Skeletal muscle cell (primary cell): ENCODE results near the gene FSCN2.
"Not testable (repeated sequence)": the region's sequence is repeated elsewhere in the genome, so short reads cannot be mapped to it uniquely, and the experiment has no call there.

Source experiments
- DNase-seq: peaks from one replicate; pipeline ENCODE4 v3.0.0-alpha.2; 2010; ENCODE audit warnings: low read depth
- H3K4me3 ChIP-seq: 2 replicates; pipeline ENCODE4 v1.5.1; 2011; ENCODE audit warnings: low read depth, mild to moderate bottlenecking, control low read depth, low read length, moderate library complexity

Gene FSCN2

DNA sequence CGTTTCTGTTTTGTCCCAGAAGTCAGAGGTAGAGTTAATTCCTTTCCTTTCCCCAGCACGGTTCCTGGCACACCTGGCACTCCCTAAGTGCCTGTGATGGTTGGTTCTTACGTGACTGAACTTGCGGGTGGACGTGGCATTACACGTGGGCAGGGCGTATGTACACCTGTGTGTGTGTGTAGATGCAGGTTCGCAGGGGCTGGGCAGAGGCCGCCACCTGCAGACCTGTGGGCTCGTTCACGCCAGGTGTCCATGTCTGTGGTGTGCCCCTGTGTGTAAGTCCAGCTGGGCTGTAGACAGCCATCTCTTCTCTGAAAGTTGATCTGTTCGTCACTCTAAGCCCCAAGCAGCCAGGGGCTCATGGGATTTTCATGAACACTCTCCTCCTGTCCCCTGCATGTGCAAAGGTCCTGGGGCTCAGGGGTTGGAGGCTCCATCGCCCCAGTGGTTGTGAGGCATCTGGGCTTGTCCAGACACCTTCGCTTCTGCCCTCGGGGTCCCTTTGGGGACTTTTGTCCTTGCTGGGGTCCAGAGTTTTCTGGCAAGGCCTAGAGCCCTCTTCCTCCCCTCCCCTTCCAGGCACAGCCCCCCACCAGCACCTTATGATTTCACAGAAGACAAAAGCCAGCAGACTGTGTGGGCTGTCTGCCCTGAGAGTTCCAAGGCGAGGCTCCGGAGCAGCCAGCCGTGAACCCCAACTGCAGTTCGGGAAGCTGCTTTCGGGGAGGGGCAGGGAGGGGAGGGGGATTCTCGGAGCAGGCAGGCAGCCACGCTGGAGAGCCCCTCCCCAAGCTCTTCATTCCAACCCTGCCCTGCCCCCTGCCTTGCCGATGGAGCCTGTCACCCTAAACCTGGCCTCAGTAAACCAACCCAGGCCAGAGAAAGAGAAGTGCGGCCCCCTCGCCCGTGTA lies 5.4 kb upstream of the FSCN2 start:
- H3K4me3 ChIP-seq: no peak overlapping the region
- no peak for DNase-seq

DNA sequence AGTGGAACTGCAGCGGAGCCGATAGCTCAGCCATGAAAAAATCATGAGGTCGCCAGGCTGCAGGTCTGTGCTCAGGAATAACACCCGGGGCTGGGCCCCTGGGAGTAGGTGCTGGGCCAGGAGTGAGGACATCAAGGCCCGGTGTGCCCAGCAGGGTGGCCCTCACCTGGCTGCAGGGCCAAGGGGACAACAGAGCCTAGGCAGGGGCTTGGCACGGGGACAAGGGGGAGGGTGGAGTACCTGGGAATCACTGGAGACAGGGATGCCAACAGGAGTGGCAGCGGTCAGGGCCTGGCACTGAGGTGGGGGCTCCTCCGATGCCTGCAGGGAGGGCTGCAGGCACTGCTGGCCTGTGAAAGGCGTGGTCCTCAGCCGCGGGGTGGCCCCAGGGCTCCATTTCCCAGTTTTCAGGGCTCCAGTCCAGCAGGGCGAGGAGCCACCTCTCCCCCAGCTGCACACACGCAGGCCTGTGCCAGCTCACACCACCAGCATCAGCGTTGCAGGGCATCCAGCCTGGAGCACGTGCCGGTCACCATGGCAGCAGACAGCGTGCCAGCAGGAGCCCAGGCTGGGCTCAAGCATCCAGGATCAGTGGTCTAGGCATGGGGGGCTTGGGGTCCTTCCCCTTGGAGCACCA lies 4.7 kb upstream of the FSCN2 start:
- no peak overlapping the region for H3K4me3 ChIP-seq
- DNase-seq: no peak

DNA sequence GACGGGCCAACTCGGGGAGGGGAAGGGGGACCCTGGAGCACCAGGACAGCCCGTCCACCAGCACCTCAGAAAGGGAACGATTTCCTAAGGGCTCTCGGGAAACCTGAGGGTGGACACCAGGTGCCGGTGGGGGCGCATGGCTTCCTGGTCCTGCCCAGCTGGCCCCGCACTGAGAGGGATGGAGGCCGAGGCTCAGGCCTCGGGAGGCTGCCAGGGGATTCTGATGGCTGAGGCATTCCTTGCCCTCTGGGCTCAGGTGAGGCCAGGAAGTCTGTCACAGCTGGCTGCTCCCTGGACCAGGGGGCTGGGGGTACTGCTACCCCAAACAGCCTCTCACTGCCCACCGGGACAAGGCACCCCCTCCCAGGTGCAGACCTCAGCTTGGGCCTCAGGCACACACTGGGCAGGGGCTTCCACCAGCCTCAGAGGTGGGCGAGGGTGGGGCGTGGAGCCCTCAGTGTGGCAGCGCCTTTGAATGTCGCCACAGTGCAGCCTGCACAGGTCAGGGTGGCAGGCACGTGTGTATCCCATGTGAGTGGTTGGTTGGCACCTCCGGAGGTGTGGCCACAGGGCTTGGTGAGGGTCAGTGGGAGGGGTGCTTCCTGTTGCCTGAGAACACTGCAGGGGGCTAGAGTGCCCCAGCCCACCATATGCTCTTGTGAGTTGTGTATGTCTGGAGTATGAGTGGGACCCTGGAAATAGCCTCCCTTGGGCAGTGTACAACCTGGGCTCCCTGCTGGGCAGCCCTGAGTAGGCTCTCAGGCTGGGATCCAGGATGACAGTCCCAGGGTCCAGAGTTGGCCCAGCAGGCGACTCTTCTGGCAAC lies 3.9 kb upstream of the FSCN2 start:
- H3K4me3 ChIP-seq: no peak overlapping the region
- no peak for DNase-seq

DNA sequence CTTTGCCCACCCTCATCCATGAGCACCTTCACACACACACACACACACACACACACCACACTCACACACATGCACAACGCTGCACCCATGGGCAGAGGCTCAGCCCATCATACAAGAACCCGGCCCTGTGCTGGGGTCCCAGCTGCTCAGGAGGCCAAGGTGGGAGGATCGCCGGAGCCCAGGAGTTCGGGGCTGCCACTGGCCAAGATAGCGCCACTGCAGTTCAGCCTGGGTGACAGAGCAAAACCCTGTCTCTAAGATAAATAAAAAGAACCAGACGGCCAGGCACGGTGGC lies 3.4 kb upstream of the FSCN2 start:
- DNase-seq: no peak

DNA sequence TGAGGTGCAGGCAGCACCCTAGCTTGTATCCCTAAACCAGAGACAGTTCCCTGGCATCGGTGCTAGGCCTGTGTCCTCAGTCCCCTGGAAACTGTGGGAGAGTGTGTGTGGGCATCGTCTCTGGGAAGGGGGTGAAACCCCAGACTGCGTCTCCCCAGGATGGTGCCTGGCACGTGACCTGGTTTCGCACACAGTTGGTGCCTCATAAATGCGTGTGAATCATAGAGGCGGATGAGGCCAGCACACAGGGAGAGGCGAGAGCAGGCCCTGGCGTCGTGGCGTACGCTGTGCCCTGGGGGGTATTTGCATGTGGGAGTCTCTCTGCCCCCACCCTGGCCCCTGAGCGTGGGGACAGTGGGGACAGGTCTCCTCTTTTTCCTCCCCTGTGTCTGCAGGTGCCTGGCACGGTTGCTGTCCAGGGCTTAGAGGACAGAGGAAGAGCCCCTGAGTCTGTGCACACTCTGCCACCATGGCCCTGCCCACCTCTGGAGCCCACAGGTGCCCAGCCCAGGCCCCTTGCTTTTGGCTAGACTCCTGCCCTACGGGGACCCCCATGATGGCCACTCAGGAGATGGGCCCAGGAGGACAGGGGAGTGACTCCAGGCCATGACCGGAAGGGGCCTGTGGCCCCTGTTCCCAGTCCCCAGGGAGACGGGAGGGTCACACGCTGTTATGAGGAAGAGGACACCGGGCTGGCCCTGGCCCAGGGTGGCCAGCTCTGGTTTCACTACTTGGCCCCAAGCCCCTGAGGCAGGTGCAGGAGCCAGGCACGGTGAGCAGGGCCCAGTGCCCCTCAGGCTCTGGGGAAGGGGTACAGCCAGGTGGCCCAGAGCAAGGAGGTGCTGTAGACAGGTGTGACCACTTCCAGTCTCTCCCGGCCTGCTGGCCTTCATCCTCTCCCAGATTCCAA lies 1.3 kb upstream of the FSCN2 start:
- no peak for DNase-seq
- no peak overlapping the region for H3K4me3 ChIP-seq

More for the DNA sequence above, 3.4 kb upstream of the FSCN2 start:
- no peak overlapping the region for H3K4me3 ChIP-seq

DNA sequence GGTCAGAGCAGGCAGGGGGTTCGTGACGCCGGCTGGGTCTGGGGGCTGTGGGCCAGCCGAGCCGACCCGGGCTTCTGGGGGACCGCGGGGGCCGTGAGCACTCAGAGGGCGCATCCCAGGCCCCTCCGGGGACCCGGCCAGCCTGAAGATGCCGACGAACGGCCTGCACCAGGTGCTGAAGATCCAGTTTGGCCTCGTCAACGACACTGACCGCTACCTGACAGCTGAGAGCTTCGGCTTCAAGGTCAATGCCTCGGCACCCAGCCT lies 140 bp downstream of the FSCN2 start:
- H3K4me3 ChIP-seq: no peak overlapping the region
- DNase-seq: no peak

DNA sequence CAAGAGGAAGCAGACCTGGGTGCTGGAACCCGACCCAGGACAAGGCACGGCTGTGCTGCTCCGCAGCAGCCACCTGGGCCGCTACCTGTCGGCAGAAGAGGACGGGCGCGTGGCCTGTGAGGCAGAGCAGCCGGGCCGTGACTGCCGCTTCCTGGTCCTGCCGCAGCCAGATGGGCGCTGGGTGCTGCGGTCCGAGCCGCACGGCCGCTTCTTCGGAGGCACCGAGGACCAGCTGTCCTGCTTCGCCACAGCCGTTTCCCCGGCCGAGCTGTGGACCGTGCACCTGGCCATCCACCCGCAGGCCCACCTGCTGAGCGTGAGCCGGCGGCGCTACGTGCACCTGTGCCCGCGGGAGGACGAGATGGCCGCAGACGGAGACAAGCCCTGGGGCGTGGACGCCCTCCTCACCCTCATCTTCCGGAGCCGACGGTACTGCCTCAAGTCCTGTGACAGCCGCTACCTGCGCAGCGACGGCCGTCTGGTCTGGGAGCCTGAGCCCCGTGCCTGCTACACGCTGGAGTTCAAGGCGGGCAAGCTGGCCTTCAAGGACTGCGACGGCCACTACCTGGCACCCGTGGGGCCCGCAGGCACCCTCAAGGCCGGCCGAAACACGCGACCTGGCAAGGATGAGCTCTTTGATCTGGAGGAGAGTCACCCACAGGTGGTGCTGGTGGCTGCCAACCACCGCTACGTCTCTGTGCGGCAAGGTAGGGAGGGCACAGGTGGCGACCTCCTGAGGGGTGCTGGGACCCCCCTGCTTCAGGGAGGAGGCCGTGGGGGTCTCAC lies 667 bp downstream of the FSCN2 start:
- DNase-seq: no peak

DNA sequence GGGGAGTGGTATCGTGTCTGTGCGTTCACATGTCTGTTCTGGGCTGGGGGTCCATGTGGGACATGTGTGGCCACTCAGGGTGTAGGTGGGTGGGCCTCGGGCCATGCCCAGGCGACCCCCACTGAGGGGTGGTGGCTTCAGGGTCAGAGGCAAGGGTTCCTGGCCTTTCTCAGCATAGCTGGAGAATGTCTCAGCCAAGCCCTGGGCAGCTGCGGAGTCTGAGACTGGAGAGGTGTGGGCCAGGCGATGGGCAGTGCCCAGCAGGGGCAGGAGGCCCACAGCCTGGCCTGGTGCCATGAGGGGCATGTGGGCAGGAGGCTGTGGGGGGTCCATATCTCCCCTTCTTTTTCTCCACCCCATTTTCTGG lies 1.2 kb downstream of the FSCN2 start:
- no peak overlapping the region for H3K4me3 ChIP-seq
- no peak for DNase-seq

More for the DNA sequence above, 667 bp downstream of the FSCN2 start:
- no peak overlapping the region for H3K4me3 ChIP-seq

DNA sequence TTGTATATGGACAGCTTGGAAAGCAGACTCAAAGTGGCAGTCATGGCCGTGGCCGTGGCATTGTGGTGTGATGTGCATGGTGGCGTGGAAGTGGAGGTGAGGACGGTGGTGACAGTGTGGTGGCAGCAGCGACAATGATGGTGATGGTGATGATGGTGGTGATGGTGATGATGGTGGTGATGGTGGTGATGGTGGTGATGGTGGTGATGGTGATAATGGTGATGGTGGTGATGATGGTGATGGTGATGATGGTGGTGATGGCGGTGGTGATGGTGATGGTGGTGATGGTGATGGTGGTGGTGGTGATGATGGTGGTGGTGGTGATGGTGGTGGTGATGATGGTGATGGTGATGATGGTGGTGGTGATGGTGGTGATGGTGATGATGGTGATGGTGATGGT lies 2.8 kb downstream of the FSCN2 start:
- DNase-seq, H3K4me3 ChIP-seq: not testable (repeated sequence)

DNA sequence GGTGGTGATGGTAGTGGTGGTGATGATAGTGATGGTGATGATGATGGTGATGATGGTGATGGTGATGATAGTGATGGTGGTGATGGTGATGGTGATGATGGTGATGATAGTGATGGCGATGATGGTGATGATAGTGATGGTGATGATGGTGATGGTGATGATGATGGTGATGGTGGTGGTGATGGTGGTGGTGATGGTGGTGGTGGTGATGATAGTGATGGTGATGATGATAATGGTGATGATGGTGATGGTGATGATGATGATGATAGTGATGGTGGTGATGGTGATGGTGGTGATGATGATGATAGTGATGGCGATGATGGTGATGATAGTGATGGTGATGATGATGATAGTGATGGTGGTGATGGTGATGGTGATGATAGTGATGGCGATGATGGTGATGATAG lies 3.8 kb downstream of the FSCN2 start:
- DNase-seq, H3K4me3 ChIP-seq: not testable (repeated sequence)

DNA sequence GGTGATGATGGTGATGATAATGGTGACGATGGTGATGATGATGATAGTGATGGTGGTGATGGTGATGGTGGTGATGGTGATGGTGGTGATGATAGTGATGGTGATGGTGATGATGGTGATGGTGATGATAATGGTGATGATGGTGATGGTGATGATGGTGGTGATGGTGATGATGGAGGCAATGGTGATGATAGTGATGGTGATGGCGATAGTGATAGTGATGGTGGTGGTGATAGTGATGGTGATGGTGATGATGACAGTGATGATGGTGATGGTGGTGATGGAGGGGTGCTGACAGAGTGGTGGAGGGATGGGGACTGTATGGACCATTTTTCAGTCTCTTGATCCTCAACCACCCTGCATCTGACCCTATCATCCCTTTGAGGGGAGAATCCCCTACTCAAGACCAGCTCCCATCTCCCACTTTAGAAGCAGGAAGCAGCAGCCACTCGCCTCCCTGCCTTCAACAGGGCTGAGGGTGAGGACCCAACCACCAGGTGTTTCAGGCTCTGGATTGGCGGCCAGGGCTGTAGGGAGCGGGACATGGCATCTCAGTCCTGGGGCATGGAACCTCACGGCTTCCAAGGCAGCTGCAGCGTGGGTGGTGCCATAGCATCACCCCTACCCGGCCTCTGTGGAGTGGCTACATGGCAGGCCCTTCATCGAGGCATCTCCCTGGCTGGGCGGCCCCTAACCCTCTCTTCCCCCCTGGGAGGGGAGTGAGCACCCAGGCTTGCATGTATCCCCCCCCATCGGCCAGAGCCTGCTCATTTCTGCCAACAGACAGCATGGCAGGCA lies 4.5 kb downstream of the FSCN2 start:
- DNase-seq: no peak
- H3K4me3 ChIP-seq: no peak overlapping the region

DNA sequence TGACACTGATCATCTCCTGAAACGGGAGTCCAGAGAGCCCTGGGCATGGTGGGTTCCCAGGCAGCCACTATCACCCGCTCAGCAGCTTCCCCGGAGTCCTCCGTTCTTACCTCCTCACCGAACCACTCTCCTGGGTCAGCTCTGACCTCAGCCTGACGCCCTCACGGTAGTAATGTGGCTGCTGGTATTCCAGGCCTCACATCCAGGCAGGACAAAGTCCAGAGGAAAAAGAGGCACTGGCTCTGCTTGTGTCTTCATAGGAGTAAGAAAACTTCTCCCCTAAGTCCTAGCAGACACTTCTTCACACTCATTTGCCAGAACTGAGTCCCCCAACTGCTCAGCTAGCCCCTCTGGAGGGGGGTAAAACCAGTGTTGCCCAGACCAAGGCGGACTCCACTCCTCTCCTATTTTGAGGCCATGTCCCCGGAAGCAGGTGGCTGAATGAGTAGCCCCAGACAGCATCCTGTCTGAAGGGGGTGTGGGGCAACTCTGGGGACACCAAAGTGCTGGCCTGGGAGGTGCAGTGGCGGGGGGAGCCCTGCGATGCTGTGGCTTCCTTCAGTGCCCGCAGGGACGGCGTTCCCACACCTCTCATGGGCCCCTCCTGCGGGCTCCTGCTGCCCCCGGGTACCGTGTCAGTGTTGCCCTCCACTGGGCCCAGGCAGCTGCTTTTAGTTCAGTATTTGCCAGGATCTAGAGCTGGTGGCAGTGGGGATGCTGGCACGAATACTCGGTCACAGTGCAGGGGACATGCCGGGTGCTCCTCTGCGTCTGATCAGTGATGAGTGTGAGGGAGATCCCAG lies 5.4 kb downstream of the FSCN2 start:
- H3K4me3 ChIP-seq: no peak overlapping the region
- DNase-seq: no peak

DNA sequence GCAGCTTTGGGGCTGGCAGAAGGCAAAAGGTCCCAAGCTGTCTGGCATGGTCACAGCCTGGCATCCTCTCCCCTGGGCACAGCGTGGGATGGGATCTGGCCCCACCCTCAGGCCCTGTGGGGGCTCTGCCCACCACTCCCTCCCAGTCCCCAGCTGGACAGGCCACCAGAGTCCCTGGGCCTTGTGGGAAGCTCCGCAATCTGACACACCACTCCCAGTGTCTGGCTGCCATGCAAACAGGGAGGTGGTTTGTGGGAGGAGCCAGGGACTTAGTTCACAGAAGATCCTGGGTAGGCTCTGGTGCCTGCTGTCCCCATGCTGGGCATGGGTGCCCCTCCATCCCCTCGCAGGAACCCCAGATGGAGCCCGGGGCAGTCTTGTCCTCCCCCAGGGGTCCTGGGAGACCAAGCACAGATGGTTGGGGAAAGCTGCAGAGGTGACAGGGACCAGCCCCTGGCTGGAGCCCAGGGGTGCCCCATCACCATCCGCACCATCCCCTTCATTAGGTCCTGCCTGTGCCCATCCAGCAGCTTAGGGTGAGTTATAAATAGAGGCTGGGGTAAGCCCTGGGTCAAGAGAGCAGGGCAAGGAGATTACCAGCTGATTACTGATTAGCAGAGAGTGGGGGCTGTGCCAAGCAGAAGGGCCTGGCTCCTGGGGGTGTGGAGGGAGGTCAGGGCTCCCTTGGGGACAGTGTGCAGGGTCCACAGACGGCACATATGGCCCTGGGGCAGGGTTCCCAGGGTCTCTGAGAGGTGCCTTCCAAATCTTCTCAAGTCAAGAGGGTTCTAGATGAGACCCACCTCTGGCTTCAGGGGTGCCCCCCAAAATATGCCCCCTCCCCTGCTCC lies 6.2 kb downstream of the FSCN2 start:
- DNase-seq: no peak
- no peak overlapping the region for H3K4me3 ChIP-seq

DNA sequence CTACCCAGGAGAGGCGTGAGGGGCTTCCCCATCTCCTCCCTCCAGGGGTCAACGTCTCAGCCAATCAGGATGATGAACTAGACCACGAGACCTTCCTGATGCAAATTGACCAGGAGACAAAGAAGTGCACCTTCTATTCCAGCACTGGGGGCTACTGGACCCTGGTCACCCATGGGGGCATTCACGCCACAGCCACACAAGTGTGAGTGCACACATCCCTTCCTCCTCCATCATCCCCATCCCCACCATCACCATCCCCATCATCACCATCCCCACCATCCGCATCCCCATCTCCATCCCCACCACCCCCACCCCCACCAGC lies 6.8 kb downstream of the FSCN2 start:
- H3K4me3 ChIP-seq: no peak overlapping the region

DNA sequence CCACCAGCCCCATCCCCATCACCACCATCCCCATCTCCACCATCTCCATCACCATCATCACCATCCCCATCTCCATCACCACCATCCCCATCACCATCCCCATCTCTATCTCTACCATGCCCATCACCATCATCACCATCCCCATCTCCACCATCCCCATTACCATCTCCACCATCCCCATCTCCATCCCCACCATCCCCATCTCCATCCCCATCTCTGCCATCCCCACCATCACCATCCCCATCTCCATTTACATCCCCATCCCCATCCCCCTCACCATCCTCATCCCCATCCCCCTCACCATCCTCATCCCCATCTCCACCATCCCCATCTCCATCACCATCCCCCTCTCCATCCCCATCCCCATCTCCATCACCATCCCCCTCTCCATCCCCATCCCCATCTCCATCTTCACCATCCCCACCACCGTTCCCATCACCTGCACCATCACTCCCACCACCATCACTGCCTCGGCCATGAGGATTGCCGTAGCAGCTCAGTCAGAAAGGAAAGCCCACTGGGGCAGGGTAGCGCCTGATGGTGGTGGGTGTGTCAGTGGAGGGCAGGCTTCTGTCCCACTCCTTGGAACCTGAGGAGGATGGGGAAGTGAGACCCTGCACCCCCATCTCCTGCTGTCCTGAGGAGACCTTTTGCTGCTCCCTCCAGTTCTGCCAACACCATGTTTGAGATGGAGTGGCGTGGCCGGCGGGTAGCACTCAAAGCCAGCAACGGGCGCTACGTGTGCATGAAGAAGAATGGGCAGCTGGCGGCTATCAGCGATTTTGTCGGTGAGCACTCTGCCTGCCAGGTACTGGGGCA lies 7.5 kb downstream of the FSCN2 start:
- no peak overlapping the region for H3K4me3 ChIP-seq
- DNase-seq: no peak

More for the DNA sequence above, 6.8 kb downstream of the FSCN2 start:
- no peak for DNase-seq
